Astrocyte of the cerebellum (primary cell): ENCODE data around the gene DLX2.

Source experiments
- DNase-seq: peaks from one replicate; pipeline ENCODE4 v3.0.0-alpha.2; 2011; ENCODE audit warnings: low read depth
- H3K4me3 ChIP-seq: 2 replicates; pipeline ENCODE4 v1.5.1; 2011; ENCODE audit warnings: mild to moderate bottlenecking, low read depth, low read length, moderate library complexity
- CTCF ChIP-seq: IDR thresholded peaks from 2 replicates; pipeline ENCODE4 v1.5.1; 2012; ENCODE audit warnings: low read length, low read depth, moderate library complexity, mild to moderate bottlenecking; ENCODE audit errors: missing control alignments
- in situ Hi-C: cut with HindIII; loops from 2 replicates; pipeline ENCODE4 v1.10.0; 2017; ENCODE audit warnings: low sequenced_read_pairs

Gene DLX2

GRCh38 chr2:172093416-172094293 lies 9.0 kb downstream of the DLX2 start:
- in situ Hi-C loops: no loop called here
- DNase-seq: no peak
- TF ChIP-seq CTCF: no peak
- H3K4me3 ChIP-seq: no peak overlapping the region

DNA sequence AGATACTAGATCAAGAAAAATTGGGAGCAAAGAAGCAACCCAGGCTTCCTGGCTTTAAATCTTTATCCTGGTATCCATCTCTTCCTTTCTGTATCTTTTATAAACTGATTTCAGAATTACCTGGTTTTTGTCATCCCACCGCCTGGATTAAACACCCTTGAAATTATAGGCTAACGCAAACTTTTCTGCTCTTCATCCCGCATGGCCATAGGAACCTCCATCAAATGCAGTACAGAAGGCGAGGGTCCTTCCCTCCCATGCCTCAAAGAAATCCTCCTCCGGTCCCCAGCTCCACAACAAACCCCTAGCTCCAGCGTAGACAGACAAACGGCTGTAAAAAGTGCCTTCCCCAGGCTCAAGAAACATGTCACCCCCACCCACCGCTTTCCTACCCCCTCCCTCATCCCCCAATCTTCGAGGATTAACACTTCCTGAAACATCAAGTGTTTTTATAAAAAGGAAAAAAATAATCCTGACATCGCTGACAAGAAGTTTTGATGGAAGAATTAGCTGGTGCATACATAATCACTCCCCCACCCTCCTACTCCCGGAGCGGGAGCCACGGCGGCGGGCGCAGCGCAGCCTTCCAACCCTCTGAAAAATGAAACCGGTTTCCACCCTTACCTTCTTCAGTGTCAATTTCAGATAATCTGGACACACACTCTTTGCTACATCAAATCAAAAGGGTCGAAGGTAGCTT lies 9.8 kb downstream of the DLX2 start:
- in situ Hi-C loops: no loop called here
- no peak for DNase-seq
- no peak for TF ChIP-seq CTCF
- no peak overlapping the region for H3K4me3 ChIP-seq

DNA sequence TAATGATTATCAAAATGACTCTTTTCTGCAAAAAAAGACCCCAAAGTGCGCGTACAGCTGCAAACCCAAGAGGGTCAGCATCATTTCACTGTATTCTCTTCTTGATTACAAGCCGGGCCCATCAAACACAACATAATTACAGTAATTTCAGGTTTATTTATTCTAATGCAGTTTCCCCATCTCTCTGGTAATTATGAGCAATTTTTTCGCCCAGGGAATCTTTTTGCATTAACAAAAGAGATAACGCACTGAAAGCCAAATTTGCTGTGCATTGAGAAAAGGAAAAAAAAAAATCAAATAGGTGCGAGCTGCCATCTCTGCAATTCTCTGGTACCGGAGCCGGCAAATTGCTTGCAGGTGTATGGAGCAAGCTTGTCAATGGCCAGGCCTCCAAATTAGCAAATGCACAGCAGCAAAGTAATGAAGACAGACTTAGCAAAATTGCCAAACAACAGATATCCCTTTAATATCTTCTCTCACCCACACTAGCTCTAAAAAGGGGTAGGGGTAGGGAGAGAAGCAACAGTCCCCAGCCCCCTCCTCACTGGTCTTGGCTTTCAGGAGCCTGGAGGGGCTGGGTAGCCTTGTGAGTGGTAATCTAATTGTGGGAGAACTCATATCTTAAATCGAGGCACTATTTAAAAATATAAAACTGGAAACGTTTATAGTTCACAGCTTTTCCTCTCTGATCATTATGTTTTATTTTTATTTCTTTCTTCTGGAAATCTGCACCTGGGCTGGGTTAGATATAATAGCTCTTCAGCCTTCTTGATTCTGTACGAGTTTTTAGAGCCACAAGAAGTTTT lies 10.7 kb downstream of the DLX2 start:
- H3K4me3 ChIP-seq: no peak overlapping the region
- no peak for DNase-seq
- in situ Hi-C loops: no loop called here
- TF ChIP-seq CTCF: no peak

DNA sequence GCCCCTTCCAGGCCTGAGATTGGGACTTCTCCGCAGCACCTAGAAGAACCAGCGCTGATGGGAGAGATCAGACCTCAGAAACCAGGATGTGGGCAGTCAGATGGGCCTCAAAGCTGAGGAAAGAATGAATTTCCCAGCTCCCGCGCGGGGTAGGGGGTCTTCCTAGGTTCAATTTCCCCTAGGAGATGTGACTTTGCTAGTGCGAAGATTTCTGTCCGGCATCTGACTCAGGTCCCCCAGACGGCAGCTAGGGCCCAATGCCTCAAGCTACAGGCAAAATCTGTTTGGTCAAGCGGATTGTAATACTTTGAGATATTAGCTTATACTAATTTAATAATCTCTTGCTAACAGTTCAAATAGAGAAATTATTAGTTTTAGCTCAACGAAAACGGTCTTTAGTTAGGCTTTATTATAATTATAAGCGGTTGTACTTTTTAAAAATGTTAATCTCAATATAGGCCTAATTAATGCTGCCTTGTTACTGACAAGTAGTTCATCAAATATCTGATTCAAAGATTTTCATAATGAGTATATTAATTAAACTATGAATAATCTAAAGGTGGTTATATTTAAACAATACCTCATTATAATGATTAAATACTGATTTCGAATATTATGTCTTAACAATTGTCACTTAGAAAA lies 11.6 kb downstream of the DLX2 start:
- in situ Hi-C loops: no loop called here
- no peak overlapping the region for H3K4me3 ChIP-seq
- no peak for DNase-seq
- TF ChIP-seq CTCF: no peak

DNA sequence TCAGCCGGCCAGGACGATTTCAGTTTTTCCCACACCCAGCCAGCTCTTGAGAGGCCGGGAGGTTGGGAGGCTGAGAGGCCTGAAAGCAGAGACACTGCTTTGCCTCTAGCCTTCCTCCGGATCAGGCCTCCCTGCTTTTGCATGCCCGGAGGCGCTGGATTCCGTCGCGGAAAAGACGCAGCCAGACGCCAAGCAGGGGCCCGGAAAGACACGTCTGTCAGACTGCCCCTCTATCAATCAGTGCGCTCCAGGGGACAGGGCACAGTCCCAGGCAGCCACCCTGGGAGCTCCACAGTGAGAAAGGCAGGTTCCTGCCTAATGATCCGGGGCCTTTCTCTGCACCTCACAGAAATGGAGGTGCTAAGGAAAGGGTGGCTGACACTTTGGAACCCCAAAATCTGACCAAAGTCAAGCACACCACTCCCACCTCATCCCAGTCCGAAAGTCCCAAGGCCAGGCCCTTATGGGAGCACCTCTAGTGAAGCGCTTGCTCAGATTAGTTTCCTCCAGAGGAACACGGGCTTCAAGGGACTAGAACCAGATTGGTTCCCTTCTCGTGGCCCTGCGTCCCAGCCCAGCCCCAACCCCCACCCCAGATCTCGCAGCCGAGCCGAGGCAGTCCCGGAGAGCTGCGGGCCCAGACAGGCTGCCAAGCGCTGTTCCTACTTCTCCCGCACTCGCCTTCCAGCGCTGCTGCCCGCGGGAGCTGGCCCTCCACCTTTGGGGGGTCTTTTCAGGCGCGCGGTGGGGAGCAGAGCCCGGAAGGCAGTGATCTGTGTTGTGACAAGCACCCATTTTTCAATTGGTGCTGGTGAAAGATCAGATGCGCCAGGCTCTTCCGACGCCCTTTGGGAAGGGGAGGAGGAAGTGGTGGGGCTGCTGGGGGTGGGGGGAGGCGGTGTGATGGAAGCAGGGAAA lies 12.4 kb downstream of the DLX2 start:
- no peak overlapping the region for H3K4me3 ChIP-seq
- in situ Hi-C loops: no loop called here
- TF ChIP-seq CTCF: no peak
- no peak for DNase-seq
